HG02973 (cell line): ENCODE data around the gene KLHL1.

Experiments
- ATAC-seq: cut with Tn5 transposase; IDR thresholded peaks from one replicate; pipeline ENCODE4 v1.9.1; 2021; ENCODE audit warnings: moderate library complexity; ENCODE audit not compliant: unreplicated experiment

Gene KLHL1

GRCh38 chr13:69879936-69880335, 228.3 kb downstream of the KLHL1 start:
- ATAC-seq = no peak

GRCh38 chr13:69872321-69873047, 235.8 kb downstream of the KLHL1 start:
- no peak for ATAC-seq

- no peak for ATAC-seq
Measured at GRCh38 chr13:69866555-69866954, 241.7 kb downstream of the KLHL1 start.

GRCh38 chr13:69857183-69857821, 250.9 kb downstream of the KLHL1 start:
- peak; percentile 93 for ATAC-seq

- ATAC-seq = no peak
Measured at GRCh38 chr13:69856331-69856730, 251.9 kb downstream of the KLHL1 start.

GRCh38 chr13:69828527-69828926, 279.7 kb downstream of the KLHL1 start:
- ATAC-seq = no peak

GRCh38 chr13:69820180-69820579, 288.1 kb downstream of the KLHL1 start:
- no peak for ATAC-seq

GRCh38 chr13:69817333-69817869, 290.9 kb downstream of the KLHL1 start:
- no peak for ATAC-seq

GRCh38 chr13:69809152-69809551, 299.1 kb downstream of the KLHL1 start:
- no peak for ATAC-seq

GRCh38 chr13:69796256-69796655, 312.0 kb downstream of the KLHL1 start:
- no peak for ATAC-seq

GRCh38 chr13:69793783-69794453, 314.3 kb downstream of the KLHL1 start:
- ATAC-seq = no peak

- ATAC-seq = no peak
Measured at GRCh38 chr13:69776937-69777336, 331.3 kb downstream of the KLHL1 start.

- no peak for ATAC-seq
Measured at GRCh38 chr13:69769608-69770007, 338.6 kb downstream of the KLHL1 start.

GRCh38 chr13:69761581-69761980, 346.7 kb downstream of the KLHL1 start:
- ATAC-seq = no peak

- no peak for ATAC-seq
Measured at GRCh38 chr13:69755101-69755500, 353.2 kb downstream of the KLHL1 start.

- no peak for ATAC-seq
Measured at GRCh38 chr13:69751259-69751658, 357.0 kb downstream of the KLHL1 start.

GRCh38 chr13:69737129-69737935, 370.9 kb downstream of the KLHL1 start:
- no peak for ATAC-seq

GRCh38 chr13:69721631-69722030, 386.6 kb downstream of the KLHL1 start:
- ATAC-seq = no peak

- no peak for ATAC-seq
Measured at GRCh38 chr13:69720278-69720983, 387.8 kb downstream of the KLHL1 start.

- no peak for ATAC-seq
Measured at GRCh38 chr13:69706807-69707206, 401.4 kb downstream of the KLHL1 start.
